Neural progenitor cell (in vitro differentiated cells): Measurements from ENCODE around the gene CASR. TPM values are rescaled to one million over a fixed set of nuclear protein-coding genes. Genes with fewer than 3 reads are reported as not detected.

Experiments
- DNase-seq: peaks from one replicate; pipeline ENCODE4 v3.0.0-alpha.2; 2016; ENCODE audit warnings: low spot score
- H2AFZ ChIP-seq: fragments of 200-600 bp; sonication (generic); replicated peaks from 2 replicates; pipeline ENCODE4 v1.6.1; 2016; ENCODE audit warnings: antibody characterized with exemption
- H3F3A ChIP-seq: fragments of 200-600 bp; sonication (generic); 2 replicates; pipeline ENCODE4 v1.6.1; 2016; ENCODE audit warnings: antibody characterized with exemption, low read depth
- H3K27ac ChIP-seq: fragments of 200-600 bp; sonication (generic); 2 replicates; pipeline ENCODE4 v1.5.1; 2016; ENCODE audit warnings: mild to moderate bottlenecking
- H3K27me3 ChIP-seq: fragments of 200-600 bp; sonication (generic); 2 replicates; pipeline ENCODE4 v1.6.1; 2016; ENCODE audit warnings: mild to moderate bottlenecking, moderate library complexity
- H3K36me3 ChIP-seq: fragments of 200-600 bp; sonication (generic); 2 replicates; pipeline ENCODE4 v1.5.1; 2016
- H3K4me1 ChIP-seq: fragments of 200-600 bp; sonication (generic); 2 replicates; pipeline ENCODE4 v1.6.1; 2016; ENCODE audit warnings: mixed run types
- H3K4me2 ChIP-seq: fragments of 200-600 bp; sonication (generic); 2 replicates; pipeline ENCODE4 v1.6.1; 2016
- H3K4me3 ChIP-seq: fragments of 200-600 bp; sonication (generic); 2 replicates; pipeline ENCODE4 v1.5.1; 2016
- H3K79me2 ChIP-seq: fragments of 200-600 bp; sonication (generic); 2 replicates; pipeline ENCODE4 v1.6.1; 2016; ENCODE audit warnings: low read depth
- H3K9ac ChIP-seq: fragments of 200-600 bp; sonication (generic); 2 replicates; pipeline ENCODE4 v1.6.1; 2016
- H3K9me3 ChIP-seq: fragments of 200-600 bp; sonication (generic); 2 replicates; pipeline ENCODE4 v1.5.1; 2016; ENCODE audit warnings: low read depth
- H4K20me1 ChIP-seq: fragments of 200-600 bp; sonication (generic); 2 replicates; pipeline ENCODE4 v1.6.1; 2016; ENCODE audit warnings: low read depth
- H3K27ac Mint-ChIP-seq: 3 replicates; pipeline ENCODE4 v1.8.0; 2021; ENCODE audit warnings: mixed read lengths
- H3K27me3 Mint-ChIP-seq: 2 replicates; pipeline ENCODE4 v1.8.0; 2022; ENCODE audit warnings: low read depth, mild to moderate bottlenecking, inconsistent platforms, moderate library complexity, mixed read lengths; ENCODE audit not compliant: insufficient read depth
- H3K36me3 Mint-ChIP-seq: 3 replicates; pipeline ENCODE4 v1.8.0; 2021; ENCODE audit warnings: mixed read lengths
- H3K4me1 Mint-ChIP-seq: 3 replicates; pipeline ENCODE4 v1.8.0; 2021; ENCODE audit warnings: mixed read lengths
- H3K4me3 Mint-ChIP-seq: 3 replicates; pipeline ENCODE4 v1.8.0; 2021; ENCODE audit warnings: mild to moderate bottlenecking, moderate library complexity, mixed read lengths
- H3K9me3 Mint-ChIP-seq: 3 replicates; pipeline ENCODE4 v1.8.0; 2020; ENCODE audit warnings: mixed read lengths
- CTCF ChIP-seq: fragments of 200-600 bp; sonication (generic); IDR thresholded peaks from 2 replicates; pipeline ENCODE4 v1.5.1; 2017; ENCODE audit warnings: antibody characterized with exemption, mild to moderate bottlenecking
- EZH2 ChIP-seq: fragments of 200-600 bp; sonication (generic); IDR thresholded peaks from 2 replicates; pipeline ENCODE4 v1.6.1; 2017; ENCODE audit warnings: antibody characterized with exemption, mild to moderate bottlenecking, moderate library complexity
- EZH2phosphoT487 ChIP-seq: fragments of 200-600 bp; sonication (generic); IDR thresholded peaks from 2 replicates; pipeline ENCODE4 v1.6.1; 2017; ENCODE audit warnings: antibody characterized with exemption
- total RNA-seq: library from RNA; depleted of rRNA; stranded (reverse); fragments of >200 nt; gene quantifications from 2 replicates; pipeline ENCODE4 v1.2.3, GENCODE V29; 2015; ENCODE audit warnings: low replicate concordance

CASR gene
- total RNA-seq, 1 donor from 2014 or later, result not detected

DNA sequence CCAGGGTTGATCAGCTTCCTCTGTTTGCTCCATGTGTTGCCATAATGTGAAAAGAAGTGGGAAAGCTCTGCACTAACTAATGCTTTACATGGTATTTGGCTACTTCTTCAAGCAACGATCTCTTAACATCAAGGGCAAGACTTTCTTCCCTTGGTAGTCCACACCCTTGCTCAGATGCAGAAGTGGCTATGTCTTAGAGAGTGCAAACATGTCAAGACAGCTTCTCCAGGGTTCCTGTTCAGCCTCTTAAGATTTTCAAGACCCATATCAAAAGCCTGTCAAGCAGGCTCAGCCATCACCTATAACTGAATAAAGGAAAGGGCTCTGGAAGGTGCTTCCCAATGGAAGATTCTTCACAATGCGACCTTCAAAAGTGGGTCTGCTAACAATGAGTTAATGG, 76.7 kb downstream of the CASR start:
- Mint-ChIP-seq H3K4me1 (no peaks in the 10 kb centered on the region), H3K36me3 (no peaks in the 10 kb centered on the region), H3K27ac (no peak overlapping the region), H3K9me3 (no peaks in the 10 kb centered on the region), H3K27me3 (peaks cover 2% of the 10 kb centered on the region), H3K4me3 (no peak overlapping the region)
- Histone ChIP-seq H3K4me3 (no peak overlapping the region), H3K27me3 (no peaks in the 10 kb centered on the region), H3K79me2 (no peaks in the 10 kb centered on the region), H3K4me1 (no peaks in the 10 kb centered on the region), H3K9me3 (no peaks in the 10 kb centered on the region), H4K20me1 (no peaks in the 10 kb centered on the region), H3F3A (no peaks in the 10 kb centered on the region), H3K9ac (no peak overlapping the region), H3K36me3 (no peaks in the 10 kb centered on the region), H3K4me2 (no peak overlapping the region), H3K27ac (no peak overlapping the region), H2AFZ (no peak overlapping the region)
- no peak for DNase-seq
- TF ChIP-seq EZH2 (no peak), EZH2phosphoT487 (no peak), CTCF (no peak)

DNA sequence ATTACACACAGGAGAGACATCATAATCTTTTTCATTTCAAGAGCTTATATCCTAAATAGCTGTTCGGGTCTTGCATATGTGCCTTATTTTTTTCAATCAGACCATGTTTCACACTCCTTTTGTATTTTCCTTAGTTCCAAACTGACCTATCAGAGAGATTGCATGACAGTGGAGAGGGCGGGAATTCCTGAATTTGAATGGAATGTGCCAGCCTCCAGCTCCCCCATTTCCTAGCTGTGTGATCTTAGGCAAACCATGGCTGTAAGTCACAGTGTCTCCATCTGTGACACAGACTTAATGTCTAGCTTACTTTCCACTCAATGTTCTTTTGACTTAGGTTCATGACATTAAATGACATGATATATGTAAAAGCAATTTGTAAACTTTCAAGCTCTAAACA, 79.6 kb downstream of the CASR start:
- H3K36me3 ChIP-seq, result no peaks in the 10 kb centered on the region
- TF ChIP-seq EZH2phosphoT487, result no peak
- no peak for TF ChIP-seq EZH2
- TF ChIP-seq CTCF, result no peak
- no peak overlapping the region for H3K9ac ChIP-seq
- H3K9me3 ChIP-seq, result no peaks in the 10 kb centered on the region
- H2AFZ ChIP-seq, result peak overlapping the region; percentile 66
- H3K9me3 Mint-ChIP-seq, result no peaks in the 10 kb centered on the region
- no peak overlapping the region for H3K4me3 ChIP-seq
- DNase-seq, result peak; percentile 30
- H4K20me1 ChIP-seq, result no peaks in the 10 kb centered on the region
- no peaks in the 10 kb centered on the region for H3K79me2 ChIP-seq
- no peaks in the 10 kb centered on the region for H3K4me1 Mint-ChIP-seq
- H3K4me2 ChIP-seq, result no peak overlapping the region
- no peak overlapping the region for H3K4me3 Mint-ChIP-seq
- no peak overlapping the region for H3K27ac Mint-ChIP-seq
- no peak overlapping the region for H3K27ac ChIP-seq
- no peaks in the 10 kb centered on the region for H3F3A ChIP-seq
- peaks cover 2% of the 10 kb centered on the region for H3K27me3 Mint-ChIP-seq
- no peaks in the 10 kb centered on the region for H3K27me3 ChIP-seq
- no peaks in the 10 kb centered on the region for H3K36me3 Mint-ChIP-seq
- H3K4me1 ChIP-seq, result no peaks in the 10 kb centered on the region

DNA sequence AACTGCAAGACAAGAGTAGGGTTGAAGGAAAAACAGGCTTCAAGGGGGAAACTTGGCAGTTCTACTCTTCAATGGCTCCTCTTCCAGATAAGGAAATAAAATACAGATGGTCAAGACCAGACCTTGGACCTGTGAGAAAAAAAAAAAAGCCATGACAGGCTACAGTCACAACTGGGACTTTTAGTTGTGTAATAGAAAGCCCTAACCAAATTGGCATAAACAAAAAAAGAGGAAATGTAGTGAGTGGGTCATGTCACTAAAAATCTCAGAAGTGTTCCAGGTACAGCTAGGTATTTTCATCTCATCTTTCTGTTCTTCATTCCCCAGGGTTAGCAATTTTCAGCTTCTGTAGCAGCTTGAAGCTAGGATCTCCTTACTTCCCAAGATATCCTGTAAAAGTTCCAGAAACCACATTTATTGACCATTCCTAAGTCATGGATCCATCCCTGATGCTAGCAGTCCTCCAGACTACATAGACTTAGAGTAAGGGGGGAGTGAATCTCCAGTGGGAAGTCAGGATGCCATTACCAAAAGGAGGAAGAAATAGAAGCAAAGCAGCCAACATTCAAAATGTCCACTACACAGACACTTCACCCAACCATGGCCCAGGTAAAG, 80.6 kb downstream of the CASR start:
- no peaks in the 10 kb centered on the region for H4K20me1 ChIP-seq
- no peak overlapping the region for H3K4me3 ChIP-seq
- TF ChIP-seq EZH2phosphoT487 (no peak), EZH2 (no peak), CTCF (no peak)
- no peaks in the 10 kb centered on the region for H3K4me1 ChIP-seq
- H3K4me3 Mint-ChIP-seq, result no peak overlapping the region
- H3K36me3 ChIP-seq, result no peaks in the 10 kb centered on the region
- no peaks in the 10 kb centered on the region for H3K9me3 Mint-ChIP-seq
- H3K36me3 Mint-ChIP-seq, result no peaks in the 10 kb centered on the region
- no peaks in the 10 kb centered on the region for H3K79me2 ChIP-seq
- no peak overlapping the region for H3K27ac Mint-ChIP-seq
- no peaks in the 10 kb centered on the region for H3K9me3 ChIP-seq
- H3F3A ChIP-seq, result no peaks in the 10 kb centered on the region
- H3K9ac ChIP-seq, result no peak overlapping the region
- H2AFZ ChIP-seq, result no peak overlapping the region
- no peak overlapping the region for H3K4me2 ChIP-seq
- peaks cover 2% of the 10 kb centered on the region for H3K27me3 Mint-ChIP-seq
- no peaks in the 10 kb centered on the region for H3K4me1 Mint-ChIP-seq
- H3K27me3 ChIP-seq, result no peaks in the 10 kb centered on the region
- DNase-seq, result no peak
- no peak overlapping the region for H3K27ac ChIP-seq
